ENCODE measurements around the gene ZNF367.

Gene ZNF367

GRCh38 chr9:96418920-96419690, 935 bp upstream of the ZNF367 start:
- TF ChIP-seq, protein P1, sequence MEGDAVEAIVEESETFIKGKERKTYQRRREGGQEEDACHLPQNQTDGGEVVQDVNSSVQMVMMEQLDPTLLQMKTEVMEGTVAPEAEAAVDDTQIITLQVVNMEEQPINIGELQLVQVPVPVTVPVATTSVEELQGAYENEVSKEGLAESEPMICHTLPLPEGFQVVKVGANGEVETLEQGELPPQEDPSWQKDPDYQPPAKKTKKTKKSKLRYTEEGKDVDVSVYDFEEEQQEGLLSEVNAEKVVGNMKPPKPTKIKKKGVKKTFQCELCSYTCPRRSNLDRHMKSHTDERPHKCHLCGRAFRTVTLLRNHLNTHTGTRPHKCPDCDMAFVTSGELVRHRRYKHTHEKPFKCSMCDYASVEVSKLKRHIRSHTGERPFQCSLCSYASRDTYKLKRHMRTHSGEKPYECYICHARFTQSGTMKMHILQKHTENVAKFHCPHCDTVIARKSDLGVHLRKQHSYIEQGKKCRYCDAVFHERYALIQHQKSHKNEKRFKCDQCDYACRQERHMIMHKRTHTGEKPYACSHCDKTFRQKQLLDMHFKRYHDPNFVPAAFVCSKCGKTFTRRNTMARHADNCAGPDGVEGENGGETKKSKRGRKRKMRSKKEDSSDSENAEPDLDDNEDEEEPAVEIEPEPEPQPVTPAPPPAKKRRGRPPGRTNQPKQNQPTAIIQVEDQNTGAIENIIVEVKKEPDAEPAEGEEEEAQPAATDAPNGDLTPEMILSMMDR (IDR thresholded peaks at IDR 0.05; ENCODE audit: extremely low read depth, insufficient read depth, missing control alignments) = no peak
- in situ Hi-C loops (cut with MboI; ENCODE audit: low pct_unique_long_range_greater_than_20kb, low sequenced_read_pairs, unreplicated experiment) = no loop called here
- DNase-seq (ENCODE audit: low spot score) = peak; percentile 75

- DNase-seq (ENCODE audit: low spot score) = no peak
Measured at GRCh38 chr9:96417661-96418082, 498 bp downstream of the ZNF367 start.

GRCh38 chr9:96417051-96417586, 1.1 kb downstream of the ZNF367 start:
- TF ChIP-seq, protein P1 (IDR thresholded peaks at IDR 0.05; ENCODE audit: extremely low read depth, insufficient read depth, missing control alignments) = no peak
- in situ Hi-C loops (cut with MboI; ENCODE audit: low pct_unique_long_range_greater_than_20kb, low sequenced_read_pairs, unreplicated experiment) = no loop called here
- peak; percentile 91 for DNase-seq (ENCODE audit: low spot score)

More at GRCh38 chr9:96417661-96418082, 498 bp downstream of the ZNF367 start:
- TF ChIP-seq, protein P1 (IDR thresholded peaks at IDR 0.05; ENCODE audit: extremely low read depth, insufficient read depth, missing control alignments) = no peak
- in situ Hi-C loops (cut with MboI; ENCODE audit: low pct_unique_long_range_greater_than_20kb, low sequenced_read_pairs, unreplicated experiment) = no loop called here

DNA sequence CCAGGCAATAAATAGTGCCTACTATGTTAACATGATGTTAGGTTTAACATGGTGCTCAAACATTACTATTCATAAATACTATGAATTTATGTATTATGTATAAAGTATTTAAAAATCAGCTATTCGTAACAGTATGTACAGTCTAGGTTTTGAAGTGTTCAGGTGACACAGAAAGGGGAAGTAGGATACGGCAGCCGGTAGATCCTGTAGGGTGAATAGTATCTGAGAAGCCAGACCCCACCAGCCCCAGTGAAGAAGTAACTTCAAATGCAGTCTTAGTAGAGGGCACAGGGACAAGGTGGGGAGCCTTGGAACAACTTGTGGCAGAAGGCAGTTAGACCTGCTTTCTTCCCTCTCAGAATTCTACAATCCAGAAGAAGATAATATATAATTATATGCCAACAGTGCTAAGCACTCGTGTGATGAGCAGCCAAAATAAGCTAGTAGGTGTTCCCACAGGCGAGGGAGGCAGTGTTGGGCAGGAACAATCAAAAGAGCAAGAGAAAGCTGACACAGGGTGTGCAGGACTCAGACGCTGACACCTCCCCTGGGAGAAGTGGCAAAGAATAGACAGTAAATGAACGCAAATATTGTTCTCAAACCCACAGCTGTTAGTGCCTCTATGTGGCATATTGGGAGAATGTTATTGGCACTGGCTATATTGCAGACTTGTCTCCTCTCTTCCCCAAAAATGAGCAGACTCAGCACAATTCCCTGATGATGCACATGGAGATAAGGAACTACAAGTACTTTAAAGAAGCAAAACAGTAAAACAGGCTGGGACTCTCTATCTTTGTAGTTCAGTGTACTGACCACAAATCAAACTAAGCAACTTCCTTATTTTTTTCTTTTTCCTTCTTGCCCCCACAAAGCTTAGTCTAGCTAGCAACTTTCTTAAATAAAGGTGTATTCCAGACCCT, 4.6 kb downstream of the ZNF367 start:
- no peak for DNase-seq (ENCODE audit: low spot score)
- in situ Hi-C loops (cut with MboI; ENCODE audit: low pct_unique_long_range_greater_than_20kb, low sequenced_read_pairs, unreplicated experiment) = no loop called here
- TF ChIP-seq, protein P1 (IDR thresholded peaks at IDR 0.05; ENCODE audit: extremely low read depth, insufficient read depth, missing control alignments) = no peak

GRCh38 chr9:96412174-96412913, 5.8 kb downstream of the ZNF367 start:
- TF ChIP-seq, protein P1 (IDR thresholded peaks at IDR 0.05; ENCODE audit: extremely low read depth, insufficient read depth, missing control alignments) = no peak

More at GRCh38 chr9:96412174-96412913, 5.8 kb downstream of the ZNF367 start:
- in situ Hi-C loops (cut with MboI; ENCODE audit: low pct_unique_long_range_greater_than_20kb, low sequenced_read_pairs, unreplicated experiment) = no loop called here
- DNase-seq (ENCODE audit: low spot score) = no peak
